ENCODE results near the gene ESPN. TPM values are rescaled to one million over a fixed set of nuclear protein-coding genes. Genes with fewer than 3 reads are reported as not detected.

Gene ESPN
- total and polyA plus RNA-seq, 10 of the 15 experiments (the other 5 are each of a cell fraction or from before 2014, with no cell fraction given) = 0.18 to 0.71 (median 0.59) TPM; not detected in 7

GRCh38 chr1:6509220-6509918, 84.8 kb downstream of the ESPN start:
- no peak for ATAC-seq
- no peak overlapping the region for H2AFZ ChIP-seq (ENCODE audit: control insufficient read depth, low read depth, low read length)
- H3K27ac ChIP-seq (ENCODE audit: control insufficient read depth, insufficient read depth) = no peak overlapping the region
- FAIRE-seq = no peak
- 16% methylated on average over 20 of the region's 20 CpGs for WGBS (ENCODE audit: insufficient coverage, insufficient replicate concordance, low lambda C conversion rate, missing lambda C conversion rate)
- ChIA-PET POLR2A (no interaction called here), RAD21 (ENCODE audit: unreplicated experiment) (no interaction called here), CTCF (interaction anchor here (0.6 to 1.2 kb wide), 2 partner anchors 138 to 210 kb away, joined by 3 to 4 read pairs; no protein-coding TSS in a partner anchor), SMC1A (ENCODE audit: uncharacterized antibody, unreplicated experiment) (no interaction called here)
- no TSS peak for BruUV-seq (replicated peaks)
- no peak overlapping the region for H3K4me3 ChIP-seq
- no peak overlapping the region for H3K4me2 ChIP-seq (ENCODE audit: control insufficient read depth, insufficient read depth)
- H3K4me1 ChIP-seq (ENCODE audit: control insufficient read depth, insufficient read depth, low read length) = no peaks in the 10 kb centered on the region
- in situ Hi-C loops (cut with MboI) (no loop called here), intact Hi-C loops (cut with micrococcal nuclease; ENCODE audit: unreplicated experiment) (no loop called here)
- H3K9ac ChIP-seq (ENCODE audit: control insufficient read depth, insufficient read depth, low read length) = no peak overlapping the region
- H4K20me1 ChIP-seq (ENCODE audit: control insufficient read depth, insufficient read depth) = no peaks in the 10 kb centered on the region; the same call in 1 of the 2 replicates
- no peaks in the 10 kb centered on the region for H3K36me3 ChIP-seq (ENCODE audit: control insufficient read depth in 2 of 2, insufficient read depth in 2 of 2, low read length in 1 of 2)
- no peaks in the 10 kb centered on the region for H3K9me3 ChIP-seq (replicated peaks; ENCODE audit: control insufficient read depth, insufficient read depth, low read length)
- no peak for DNase-seq (ENCODE audit: low read depth, low spot score)
- no peaks in the 10 kb centered on the region for H3K79me2 ChIP-seq (ENCODE audit: control insufficient read depth, insufficient read depth, low read length)
- H3K27me3 ChIP-seq (replicated peaks in 1 of 2; ENCODE audit: control insufficient read depth in 2 of 2, insufficient read depth in 2 of 2, low read length in 1 of 2) = no peaks in the 10 kb centered on the region; a peak in 1 of 4 replicates
- TF ChIP-seq SPI1 (IDR thresholded peaks at IDR 0.05; ENCODE audit: borderline replicate concordance, insufficient read depth, low read depth, low read length) (peak; percentile 40; the same call in 1 of the 2 replicates), BACH1 (IDR thresholded peaks at IDR 0.05; ENCODE audit: borderline replicate concordance) (no peak), PKNOX1 (IDR thresholded peaks at IDR 0.05) (no peak), PML (IDR thresholded peaks at IDR 0.05; ENCODE audit: low read length) (no peak), RB1 (IDR thresholded peaks at IDR 0.05; ENCODE audit: borderline replicate concordance) (no peak), NR2F1 (conservative IDR thresholded peaks at IDR 0.05) (0 out of 2 replicates have a peak, but pooled peaks have one; percentile 13)
- TF ChIP-seq, protein P1, sequence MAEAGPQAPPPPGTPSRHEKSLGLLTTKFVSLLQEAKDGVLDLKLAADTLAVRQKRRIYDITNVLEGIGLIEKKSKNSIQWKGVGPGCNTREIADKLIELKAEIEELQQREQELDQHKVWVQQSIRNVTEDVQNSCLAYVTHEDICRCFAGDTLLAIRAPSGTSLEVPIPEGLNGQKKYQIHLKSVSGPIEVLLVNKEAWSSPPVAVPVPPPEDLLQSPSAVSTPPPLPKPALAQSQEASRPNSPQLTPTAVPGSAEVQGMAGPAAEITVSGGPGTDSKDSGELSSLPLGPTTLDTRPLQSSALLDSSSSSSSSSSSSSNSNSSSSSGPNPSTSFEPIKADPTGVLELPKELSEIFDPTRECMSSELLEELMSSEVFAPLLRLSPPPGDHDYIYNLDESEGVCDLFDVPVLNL (IDR thresholded peaks at IDR 0.05; ENCODE audit: low read depth, low read length) = no peak
- TF ChIP-seq, protein P2, sequence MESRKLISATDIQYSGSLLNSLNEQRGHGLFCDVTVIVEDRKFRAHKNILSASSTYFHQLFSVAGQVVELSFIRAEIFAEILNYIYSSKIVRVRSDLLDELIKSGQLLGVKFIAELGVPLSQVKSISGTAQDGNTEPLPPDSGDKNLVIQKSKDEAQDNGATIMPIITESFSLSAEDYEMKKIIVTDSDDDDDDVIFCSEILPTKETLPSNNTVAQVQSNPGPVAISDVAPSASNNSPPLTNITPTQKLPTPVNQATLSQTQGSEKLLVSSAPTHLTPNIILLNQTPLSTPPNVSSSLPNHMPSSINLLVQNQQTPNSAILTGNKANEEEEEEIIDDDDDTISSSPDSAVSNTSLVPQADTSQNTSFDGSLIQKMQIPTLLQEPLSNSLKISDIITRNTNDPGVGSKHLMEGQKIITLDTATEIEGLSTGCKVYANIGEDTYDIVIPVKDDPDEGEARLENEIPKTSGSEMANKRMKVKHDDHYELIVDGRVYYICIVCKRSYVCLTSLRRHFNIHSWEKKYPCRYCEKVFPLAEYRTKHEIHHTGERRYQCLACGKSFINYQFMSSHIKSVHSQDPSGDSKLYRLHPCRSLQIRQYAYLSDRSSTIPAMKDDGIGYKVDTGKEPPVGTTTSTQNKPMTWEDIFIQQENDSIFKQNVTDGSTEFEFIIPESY (IDR thresholded peaks at IDR 0.05) = no peak

All from GM12878 (cell line).